ENCODE measurements around the gene SLC34A1.

The SLC34A1 gene

DNA sequence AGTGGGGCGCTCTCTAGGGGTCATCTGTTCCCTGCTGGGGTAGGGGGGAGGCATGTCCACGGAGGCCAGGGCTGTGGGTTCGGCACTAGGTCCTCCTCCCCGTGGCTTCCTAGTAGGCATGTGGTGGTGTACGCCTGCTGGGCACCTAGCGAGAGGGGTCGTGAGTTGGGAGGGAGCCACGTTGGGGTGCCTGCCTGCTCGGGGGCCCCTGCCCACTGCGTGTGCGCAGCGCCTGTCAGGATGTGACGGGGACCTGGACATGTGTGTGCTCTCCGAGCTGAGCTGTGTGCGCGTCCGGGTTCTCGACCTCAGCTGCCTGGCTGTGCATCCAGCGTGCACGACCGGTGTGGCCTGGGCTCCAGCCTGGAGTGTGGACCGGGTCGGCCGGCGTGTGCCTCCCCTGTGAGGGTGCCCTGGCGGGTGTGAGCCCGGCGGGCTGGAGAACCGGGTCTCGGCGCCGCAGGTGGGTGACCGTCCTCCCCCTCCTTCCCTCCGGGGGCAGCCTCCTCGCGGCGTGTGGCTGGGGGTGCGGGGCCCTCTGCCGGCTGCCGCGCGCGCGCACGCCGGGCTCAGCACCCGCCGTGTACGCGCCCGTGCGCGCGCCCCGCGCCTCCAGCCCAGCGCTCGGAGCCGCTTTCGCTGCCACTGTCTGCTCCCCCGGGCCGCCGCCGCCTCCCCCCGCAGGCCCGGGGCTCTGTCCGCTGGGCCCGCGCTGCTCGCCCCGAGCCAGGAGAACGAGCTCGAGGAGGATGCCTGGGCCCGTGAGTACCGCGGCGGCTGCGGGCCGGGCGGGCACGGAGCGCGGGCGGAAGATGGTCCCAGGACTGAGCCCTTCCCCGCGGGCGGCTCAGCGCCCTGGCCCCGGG is 62.2 kb downstream of the SLC34A1 start, which contains the start of gene PRR7:
Gene PRR7, plus strand, starts transcription at position 615 of the 866 bp plus-strand sequence. CDS start 8,254 bp downstream, outside the sequence.
- peak in 1 of 2 donors; percentile 66 for DNase-seq

DNA sequence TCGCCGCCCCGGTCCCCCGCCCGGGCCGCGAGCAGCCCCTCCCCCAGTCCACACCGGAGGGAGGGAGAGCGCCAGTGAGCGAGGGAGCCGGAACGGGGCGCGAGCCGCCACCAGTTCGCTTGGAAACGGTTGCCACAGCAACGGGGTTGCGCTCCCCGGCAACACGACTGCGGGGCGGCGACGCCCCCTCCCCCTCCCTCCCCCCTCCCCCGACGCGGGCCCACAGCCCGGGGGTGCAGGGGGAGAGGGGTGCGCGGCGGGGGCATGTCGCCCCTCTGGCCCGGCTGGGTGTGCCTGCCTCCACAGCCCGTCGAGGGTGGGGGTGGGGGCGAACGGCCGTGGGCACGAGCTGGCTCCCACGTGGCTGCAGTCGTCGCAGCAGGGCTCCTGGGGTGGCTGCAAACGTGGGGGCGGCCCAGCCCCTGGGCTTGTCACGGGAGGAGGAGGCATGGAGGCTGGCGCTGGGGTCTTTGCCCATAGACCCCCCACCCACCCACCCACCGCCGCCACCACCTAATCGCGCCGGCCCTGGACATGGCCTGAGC is 62.9 kb downstream of the SLC34A1 start:
- DNase-seq, result peak in 1 of 2 donors; percentile 29

DNA sequence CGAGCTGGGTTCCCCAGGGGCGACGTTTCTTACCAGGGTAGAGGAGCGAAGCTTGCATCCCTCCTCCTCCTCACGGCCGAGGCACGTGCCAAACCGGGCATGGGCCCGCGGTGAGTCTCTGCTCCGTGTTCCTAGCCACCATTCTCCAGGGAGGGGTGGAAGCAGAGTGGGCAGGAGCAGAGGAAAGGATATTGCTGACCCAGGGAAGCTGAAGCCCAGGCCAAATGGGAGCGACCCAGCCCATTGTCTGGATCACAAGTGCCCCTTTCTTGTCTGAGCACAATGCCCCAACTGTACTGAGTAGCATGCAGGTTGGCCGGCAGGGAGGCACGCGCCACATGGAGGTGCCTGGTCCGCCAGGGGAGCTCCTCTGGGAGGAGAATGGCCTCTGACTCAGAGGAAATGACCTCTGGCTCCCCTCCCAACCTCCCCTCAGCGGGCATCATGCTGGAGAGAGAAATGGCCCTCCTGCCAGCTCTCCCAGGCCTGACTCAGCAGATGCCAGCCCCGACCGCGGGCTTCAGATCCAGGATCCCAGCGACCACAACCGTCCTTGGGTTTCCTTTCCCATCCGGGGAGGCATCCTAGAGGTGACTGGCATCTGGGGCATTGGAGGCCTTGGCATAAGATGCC is 63.5 kb downstream of the SLC34A1 start:
- no peak for DNase-seq
